Measurements from ENCODE around the gene GBX2.

GRCh38 chr2:236169151-236169721 is 1.1 kb upstream of the GBX2 start:
- TF ChIP-seq CTCF (IDR thresholded peaks at IDR 0.05) (no peak), POLR2AphosphoS5 (IDR thresholded peaks at IDR 0.05; ENCODE audit: low read depth, low read length) (no peak)

All from Panc1 (cell line).